Measurements from ENCODE around the gene AIFM2.

DNA sequence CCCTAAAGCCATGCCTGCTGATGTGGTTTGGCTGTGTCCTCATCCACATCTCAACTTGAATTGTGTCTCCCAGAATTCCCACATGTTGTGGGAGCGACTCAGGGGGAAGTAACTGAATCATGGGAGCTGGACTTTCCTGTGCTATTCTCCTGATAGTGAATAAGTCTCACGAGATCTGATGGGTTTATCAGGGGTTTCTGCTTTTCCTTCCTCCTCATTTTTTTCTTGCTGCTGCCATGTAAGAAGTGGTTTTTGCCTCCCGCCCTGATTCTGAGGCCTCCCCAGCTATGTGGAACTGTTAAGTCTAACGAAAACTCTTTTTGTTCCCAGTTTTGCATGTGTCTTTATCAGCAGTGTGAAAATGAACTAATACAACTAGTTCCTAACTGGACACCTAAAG is 68.1 kb downstream of the AIFM2 start:
- TF ChIP-seq, protein P1, sequence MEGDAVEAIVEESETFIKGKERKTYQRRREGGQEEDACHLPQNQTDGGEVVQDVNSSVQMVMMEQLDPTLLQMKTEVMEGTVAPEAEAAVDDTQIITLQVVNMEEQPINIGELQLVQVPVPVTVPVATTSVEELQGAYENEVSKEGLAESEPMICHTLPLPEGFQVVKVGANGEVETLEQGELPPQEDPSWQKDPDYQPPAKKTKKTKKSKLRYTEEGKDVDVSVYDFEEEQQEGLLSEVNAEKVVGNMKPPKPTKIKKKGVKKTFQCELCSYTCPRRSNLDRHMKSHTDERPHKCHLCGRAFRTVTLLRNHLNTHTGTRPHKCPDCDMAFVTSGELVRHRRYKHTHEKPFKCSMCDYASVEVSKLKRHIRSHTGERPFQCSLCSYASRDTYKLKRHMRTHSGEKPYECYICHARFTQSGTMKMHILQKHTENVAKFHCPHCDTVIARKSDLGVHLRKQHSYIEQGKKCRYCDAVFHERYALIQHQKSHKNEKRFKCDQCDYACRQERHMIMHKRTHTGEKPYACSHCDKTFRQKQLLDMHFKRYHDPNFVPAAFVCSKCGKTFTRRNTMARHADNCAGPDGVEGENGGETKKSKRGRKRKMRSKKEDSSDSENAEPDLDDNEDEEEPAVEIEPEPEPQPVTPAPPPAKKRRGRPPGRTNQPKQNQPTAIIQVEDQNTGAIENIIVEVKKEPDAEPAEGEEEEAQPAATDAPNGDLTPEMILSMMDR (IDR thresholded peaks at IDR 0.05): no peak
- no peak for TF ChIP-seq POLR2A (IDR thresholded peaks at IDR 0.05)

Data from lower leg skin (tissue), 3 donors.